A673 (cell line): Measurements from ENCODE around the gene PPP1CA. TPM values are rescaled to one million over a fixed set of nuclear protein-coding genes. Genes with fewer than 3 reads are reported as not detected.
A peak's percentile ranks its signal among the peaks of the same experiment; 100 is the strongest.

Experiments used
- BruUV-seq: library from RNA; stranded (reverse); fragments of 400-500 nt; replicated peaks from 2 replicates; lab custom pipeline; 2021; lab: Mats Ljungman, UMichigan
- CTCF ChIA-PET: fragments of 300-600 bp; sonication (Branson Sonifier 250); formaldehyde crosslinking; loops from one replicate; lab custom pipeline; 2022; ENCODE audit warnings: antibody characterized with exemption; lab: Charles Lee
- POLR2A ChIA-PET: fragments of 300-600 bp; sonication (Branson Sonifier 250); formaldehyde crosslinking; loops from one replicate; lab custom pipeline; 2022; ENCODE audit warnings: antibody characterized with exemption; ENCODE audit not compliant: low non-redundant PET; lab: Charles Lee
- DNase-seq: peaks from one replicate; pipeline ENCODE4 v3.0.0-alpha.2; 2015; ENCODE audit warnings: low spot score
- H3K27ac ChIP-seq: fragments of 200-600 bp; sonication (generic); 2 replicates; pipeline ENCODE4 v1.5.1; 2016; ENCODE audit warnings: mixed run types, low read depth, mild to moderate bottlenecking, mixed read lengths, antibody characterized with exemption, low read length; ENCODE audit not compliant: poor library complexity, severe bottlenecking
- H3K27me3 ChIP-seq: fragments of 200-600 bp; sonication (generic); replicated peaks from 2 replicates; pipeline ENCODE4 v1.6.1; 2017; ENCODE audit warnings: mixed run types, low read depth, mild to moderate bottlenecking, mixed read lengths, antibody characterized with exemption, low read length; ENCODE audit not compliant: insufficient read depth, poor library complexity
- H3K36me3 ChIP-seq: fragments of 200-600 bp; sonication (generic); 2 replicates; pipeline ENCODE4 v1.6.1; 2016; ENCODE audit warnings: mixed run types, mild to moderate bottlenecking, mixed read lengths, antibody characterized with exemption, low read length; ENCODE audit not compliant: insufficient read depth, poor library complexity, severe bottlenecking
- H3K4me1 ChIP-seq: fragments of 200-600 bp; sonication (generic); 2 replicates; pipeline ENCODE4 v1.6.1; 2017; ENCODE audit warnings: mixed run types, mild to moderate bottlenecking, mixed read lengths, antibody characterized with exemption, low read length; ENCODE audit not compliant: insufficient read depth, poor library complexity, severe bottlenecking
- H3K4me3 ChIP-seq: fragments of 200-600 bp; sonication (generic); 2 replicates; pipeline ENCODE4 v1.5.1; 2016; ENCODE audit warnings: low read depth, mixed run types, mild to moderate bottlenecking, mixed read lengths, low read length; ENCODE audit not compliant: poor library complexity, severe bottlenecking
- H3K9me3 ChIP-seq: fragments of 200-600 bp; sonication (generic); 2 replicates; pipeline ENCODE4 v1.6.1; 2016; ENCODE audit warnings: mixed run types, low read depth, mild to moderate bottlenecking, mixed read lengths, antibody characterized with exemption, low read length; ENCODE audit not compliant: poor library complexity, severe bottlenecking
- CTCF ChIP-seq: fragments of 300-800, 200-600 bp; sonication (generic); conservative IDR thresholded peaks from 2 replicates; pipeline ENCODE4 v1.5.1; 2017; ENCODE audit warnings: low read depth, mild to moderate bottlenecking, antibody characterized with exemption, low read length, moderate library complexity, mixed read lengths
- EZH2 ChIP-seq: fragments of 200-600 bp; sonication (generic); IDR thresholded peaks from 2 replicates; pipeline ENCODE4 v1.6.1; 2017; ENCODE audit warnings: borderline replicate concordance, low read depth, mild to moderate bottlenecking, mixed read lengths, antibody characterized with exemption, low read length; ENCODE audit not compliant: poor library complexity, severe bottlenecking
- intact Hi-C: fragments of 100-400 bp; cut with micrococcal nuclease; formaldehyde crosslinking; loops from one replicate; pipeline ENCODE4 v1.10.0; 2022; ENCODE audit not compliant: unreplicated experiment
- total RNA-seq: library from RNA; stranded (reverse); gene quantifications from 2 replicates; pipeline ENCODE4 v1.2.3, GENCODE V29; 2021

Gene PPP1CA
- total RNA-seq, 1 experiment from 2014 or later: 239 TPM

GRCh38 chr11:67431346-67432249, 29.9 kb upstream of the PPP1CA start:
- ChIA-PET CTCF (no interaction called here), POLR2A (no interaction called here)
- Histone ChIP-seq H3K27ac (no peak overlapping the region), H3K9me3 (no peaks in the 10 kb centered on the region), H3K4me3 (no peak overlapping the region), H3K27me3 (no peaks in the 10 kb centered on the region), H3K36me3 (peaks cover 21% of the 10 kb centered on the region), H3K4me1 (peaks cover 11% of the 10 kb centered on the region)
- TF ChIP-seq CTCF (no peak), EZH2 (no peak)
- intact Hi-C loops: no loop called here
- BruUV-seq: no TSS peak
- no peak for DNase-seq

DNA sequence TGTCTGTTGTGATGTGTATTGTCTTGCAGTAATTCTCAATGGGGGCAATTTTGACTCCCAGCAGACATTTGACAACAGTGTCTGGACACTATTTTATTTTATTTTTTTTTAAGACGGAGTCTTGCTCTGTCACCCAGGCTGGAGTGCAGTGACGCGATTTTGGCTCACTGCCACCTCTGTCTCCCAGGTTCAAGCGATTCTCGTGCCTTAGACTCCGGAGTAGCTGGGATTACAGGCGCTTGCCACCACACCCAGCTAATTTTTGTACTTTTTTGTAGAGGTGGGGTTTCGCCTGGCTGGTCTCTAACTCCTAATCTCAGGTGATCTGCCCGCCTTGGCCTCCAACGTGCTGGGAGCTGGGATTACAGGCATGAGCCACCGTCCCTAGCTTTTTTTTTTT, 28.1 kb upstream of the PPP1CA start:
- no peak for DNase-seq
- ChIA-PET POLR2A (interaction anchor here (0.6 kb wide), 1 partner anchor 53 kb away, joined by 7 read pairs; the partner anchor contains the start of gene AIP), CTCF (no interaction called here)
- Histone ChIP-seq H3K27ac (no peak overlapping the region), H3K27me3 (no peaks in the 10 kb centered on the region), H3K4me3 (no peak overlapping the region), H3K9me3 (no peaks in the 10 kb centered on the region), H3K36me3 (peaks cover 20% of the 10 kb centered on the region), H3K4me1 (peaks cover 11% of the 10 kb centered on the region)
- intact Hi-C loops: no loop called here
- TF ChIP-seq EZH2 (no peak), CTCF (no peak)
- BruUV-seq: no TSS peak

DNA sequence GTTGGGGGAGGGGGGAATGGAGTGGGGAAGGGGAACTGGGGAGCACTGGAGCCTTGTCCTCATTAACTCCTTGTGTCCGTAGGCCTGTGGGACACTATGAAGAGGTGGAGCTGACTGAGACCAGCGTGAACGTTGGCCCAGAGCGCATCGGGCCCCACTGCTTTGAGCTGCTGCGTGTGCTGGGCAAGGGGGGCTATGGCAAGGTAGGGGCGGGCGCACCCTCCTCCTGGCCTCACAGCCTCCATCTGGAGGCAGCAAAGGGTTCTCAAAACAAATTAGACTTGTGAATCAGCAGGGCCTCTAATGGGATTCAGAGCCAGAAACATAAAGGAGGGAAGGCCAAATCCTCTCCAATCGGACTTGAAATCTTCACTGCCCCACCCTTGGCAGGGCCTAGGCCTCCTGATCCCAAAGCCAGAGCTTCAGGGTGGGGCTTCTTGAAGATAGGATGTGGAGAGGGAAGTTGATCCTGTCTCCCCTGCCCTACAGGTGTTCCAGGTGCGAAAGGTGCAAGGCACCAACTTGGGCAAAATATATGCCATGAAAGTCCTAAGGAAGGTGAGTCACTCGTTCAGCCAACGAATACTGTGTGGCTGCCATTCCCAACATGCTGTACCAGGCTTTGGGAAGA, 27.5 kb upstream of the PPP1CA start:
- intact Hi-C loops: no loop called here
- ChIA-PET CTCF (no interaction called here), POLR2A (interaction anchor here (0.6 kb wide), 1 partner anchor 54 kb away, joined by 7 read pairs; the partner anchor contains the start of gene AIP)
- DNase-seq: no peak
- TSS peak; percentile 46 for BruUV-seq
- Histone ChIP-seq H3K9me3 (no peaks in the 10 kb centered on the region), H3K27me3 (no peaks in the 10 kb centered on the region), H3K27ac (peak overlapping the region; percentile 78), H3K4me3 (peak overlapping the region; percentile 74), H3K4me1 (peaks cover 11% of the 10 kb centered on the region), H3K36me3 (peaks cover 15% of the 10 kb centered on the region)
- TF ChIP-seq CTCF: no peak
- no peak for TF ChIP-seq EZH2
